Choroid plexus epithelial cell (primary cell): ENCODE data around the gene EEF1AKMT4.

Experiments used
- DNase-seq: peaks from one replicate; pipeline ENCODE4 v3.0.0-alpha.2; 2010; ENCODE audit warnings: low read depth
- H3K4me3 ChIP-seq: 2 replicates; pipeline ENCODE4 v1.5.1; 2011; ENCODE audit warnings: low read depth, mild to moderate bottlenecking, control low read depth, low read length, moderate library complexity
- CTCF ChIP-seq: conservative IDR thresholded peaks from 2 replicates; pipeline ENCODE4 v1.5.1; 2011; ENCODE audit warnings: low read depth, mild to moderate bottlenecking, control low read depth, inconsistent platforms, low read length, moderate library complexity

EEF1AKMT4 gene

GRCh38 chr3:184239708-184240107 lies 9.8 kb upstream of the EEF1AKMT4 start:
- TF ChIP-seq CTCF = no peak
- H3K4me3 ChIP-seq = no peak overlapping the region
- no peak for DNase-seq

- TF ChIP-seq CTCF = peak; percentile 27
- no peak overlapping the region for H3K4me3 ChIP-seq
- DNase-seq = peak; percentile 45
Observed at GRCh38 chr3:184240384-184241140, 8.9 kb upstream of the EEF1AKMT4 start.

- DNase-seq = no peak
- no peak for TF ChIP-seq CTCF
- H3K4me3 ChIP-seq = no peak overlapping the region
Observed at GRCh38 chr3:184241141-184241446, 8.4 kb upstream of the EEF1AKMT4 start.

- peak; percentile 56 for DNase-seq
- no peak overlapping the region for H3K4me3 ChIP-seq
- peak; percentile 60 for TF ChIP-seq CTCF
Observed at GRCh38 chr3:184241447-184242296, 7.8 kb upstream of the EEF1AKMT4 start.

- no peak for DNase-seq
- no peak for TF ChIP-seq CTCF
- H3K4me3 ChIP-seq = no peak overlapping the region
Observed at GRCh38 chr3:184242297-184242685, 7.2 kb upstream of the EEF1AKMT4 start.

GRCh38 chr3:184248454-184249411 lies 739 bp upstream of the EEF1AKMT4 start, which contains the start of gene ALG3:
TSS of gene ALG3 (minus strand) at chr3:184248962. CDS start at chr3:184248940, 22 bp downstream.
- peak within 1 kb of the TSS; percentile 99 for H3K4me3 ChIP-seq
- no peak for TF ChIP-seq CTCF
- DNase-seq = peak; percentile 94
